ENCODE measurements around the gene RBM6.

The RBM6 gene

DNA sequence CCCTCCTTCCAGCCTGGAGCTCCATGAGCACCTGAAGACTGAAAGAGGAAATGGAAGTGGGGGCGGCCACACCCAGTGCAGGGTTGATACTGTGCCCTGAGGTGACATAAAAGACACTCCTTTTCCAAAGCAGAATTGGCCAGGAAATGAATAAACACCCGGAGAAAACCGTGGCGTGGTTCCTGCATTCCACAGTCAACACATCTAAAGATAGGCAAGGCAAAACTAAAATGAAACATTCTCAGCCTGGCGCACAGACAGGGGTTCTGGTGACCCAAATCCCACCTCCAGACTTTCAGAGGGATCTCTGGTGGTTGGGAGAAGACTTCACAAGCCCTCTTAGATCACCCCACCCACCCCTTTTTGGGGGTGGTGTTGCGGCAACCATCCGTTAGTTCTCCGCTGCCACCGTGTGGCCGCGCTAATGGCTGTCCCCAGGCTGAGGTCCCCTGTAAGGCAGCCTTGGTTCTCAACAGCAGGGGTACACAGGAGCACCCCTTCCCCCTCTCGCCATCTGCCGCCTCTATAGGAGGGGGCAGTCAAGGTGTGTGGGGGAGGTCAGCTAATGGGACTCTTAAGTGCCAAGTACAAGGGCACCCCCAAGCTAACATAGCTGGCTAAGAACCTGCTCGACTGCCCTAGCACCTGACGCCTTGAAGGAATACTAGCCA lies 33.7 kb upstream of the RBM6 start:
- TF ChIP-seq EZH2phosphoT487 (IDR thresholded peaks at IDR 0.05; ENCODE audit: low read length) (no peak), EZH2 (optimal IDR thresholded peaks at IDR 0.05; ENCODE audit: low read depth, low read length) (no peak)
- TF ChIP-seq, protein P1, sequence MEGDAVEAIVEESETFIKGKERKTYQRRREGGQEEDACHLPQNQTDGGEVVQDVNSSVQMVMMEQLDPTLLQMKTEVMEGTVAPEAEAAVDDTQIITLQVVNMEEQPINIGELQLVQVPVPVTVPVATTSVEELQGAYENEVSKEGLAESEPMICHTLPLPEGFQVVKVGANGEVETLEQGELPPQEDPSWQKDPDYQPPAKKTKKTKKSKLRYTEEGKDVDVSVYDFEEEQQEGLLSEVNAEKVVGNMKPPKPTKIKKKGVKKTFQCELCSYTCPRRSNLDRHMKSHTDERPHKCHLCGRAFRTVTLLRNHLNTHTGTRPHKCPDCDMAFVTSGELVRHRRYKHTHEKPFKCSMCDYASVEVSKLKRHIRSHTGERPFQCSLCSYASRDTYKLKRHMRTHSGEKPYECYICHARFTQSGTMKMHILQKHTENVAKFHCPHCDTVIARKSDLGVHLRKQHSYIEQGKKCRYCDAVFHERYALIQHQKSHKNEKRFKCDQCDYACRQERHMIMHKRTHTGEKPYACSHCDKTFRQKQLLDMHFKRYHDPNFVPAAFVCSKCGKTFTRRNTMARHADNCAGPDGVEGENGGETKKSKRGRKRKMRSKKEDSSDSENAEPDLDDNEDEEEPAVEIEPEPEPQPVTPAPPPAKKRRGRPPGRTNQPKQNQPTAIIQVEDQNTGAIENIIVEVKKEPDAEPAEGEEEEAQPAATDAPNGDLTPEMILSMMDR (IDR thresholded peaks at IDR 0.05; ENCODE audit: low read length), result peak; percentile 53
- Histone ChIP-seq H3K27me3 (replicated peaks; ENCODE audit: insufficient read depth, low read length) (no peaks in the 10 kb centered on the region), H3K4me3 (ENCODE audit: low read length) (no peak overlapping the region), H3K79me2 (ENCODE audit: low read length) (no peaks in the 10 kb centered on the region), H3F3A (ENCODE audit: insufficient read depth, low read length) (no peaks in the 10 kb centered on the region), H3K9me2 (replicated peaks; ENCODE audit: insufficient read depth, low read length) (no peaks in the 10 kb centered on the region), H4K20me1 (ENCODE audit: insufficient read depth, low read length) (no peaks in the 10 kb centered on the region), H3K36me3 (replicated peaks; ENCODE audit: insufficient read depth, low read length) (no peaks in the 10 kb centered on the region), H3K9me3 (replicated peaks; ENCODE audit: insufficient read depth, low read length) (no peaks in the 10 kb centered on the region), H2AFZ (ENCODE audit: low read length) (0 out of 2 replicates have a peak overlapping the region, but pooled peaks have one; percentile 15), H3K4me1 (ENCODE audit: low read length) (peaks cover 13% of the 10 kb centered on the region), H3K27ac (ENCODE audit: low read length) (no peak overlapping the region), H3K4me2 (ENCODE audit: low read depth, low read length) (peak overlapping the region; percentile 43; the same call in 1 of the 2 replicates), H3K9ac (ENCODE audit: low read length) (no peak overlapping the region)
- no peak for DNase-seq

GRCh38 chr3:49908373-49909199 lies 31.4 kb upstream of the RBM6 start:
- no peaks in the 10 kb centered on the region for H3K9me2 ChIP-seq (replicated peaks; ENCODE audit: insufficient read depth, low read length)
- H3K9me3 ChIP-seq (replicated peaks; ENCODE audit: insufficient read depth, low read length), result no peaks in the 10 kb centered on the region
- no peak for TF ChIP-seq EZH2phosphoT487 (IDR thresholded peaks at IDR 0.05; ENCODE audit: low read length)
- TF ChIP-seq EZH2 (optimal IDR thresholded peaks at IDR 0.05; ENCODE audit: low read depth, low read length), result no peak
- TF ChIP-seq, protein P1 (IDR thresholded peaks at IDR 0.05; ENCODE audit: low read length), result no peak
- H3K4me1 ChIP-seq (ENCODE audit: low read length), result peaks cover 10% of the 10 kb centered on the region
- no peak overlapping the region for H3K9ac ChIP-seq (ENCODE audit: low read length)
- H3K27me3 ChIP-seq (replicated peaks; ENCODE audit: insufficient read depth, low read length), result no peaks in the 10 kb centered on the region
- H3K79me2 ChIP-seq (ENCODE audit: low read length), result no peaks in the 10 kb centered on the region
- no peak overlapping the region for H3K4me3 ChIP-seq (ENCODE audit: low read length)
- no peak overlapping the region for H2AFZ ChIP-seq (ENCODE audit: low read length)
- no peaks in the 10 kb centered on the region for H3F3A ChIP-seq (ENCODE audit: insufficient read depth, low read length)
- DNase-seq, result no peak
- no peaks in the 10 kb centered on the region for H3K36me3 ChIP-seq (replicated peaks; ENCODE audit: insufficient read depth, low read length)
- no peak overlapping the region for H3K4me2 ChIP-seq (ENCODE audit: low read depth, low read length)
- H4K20me1 ChIP-seq (ENCODE audit: insufficient read depth, low read length), result no peaks in the 10 kb centered on the region
- H3K27ac ChIP-seq (ENCODE audit: low read length), result no peak overlapping the region

GRCh38 chr3:49910409-49911123 lies 29.4 kb upstream of the RBM6 start:
- no peak for TF ChIP-seq EZH2phosphoT487 (IDR thresholded peaks at IDR 0.05; ENCODE audit: low read length)
- TF ChIP-seq, protein P1 (IDR thresholded peaks at IDR 0.05; ENCODE audit: low read length), result no peak
- TF ChIP-seq EZH2 (optimal IDR thresholded peaks at IDR 0.05; ENCODE audit: low read depth, low read length), result no peak
- DNase-seq, result no peak
- Histone ChIP-seq H3K79me2 (ENCODE audit: low read length) (no peaks in the 10 kb centered on the region), H3K4me2 (ENCODE audit: low read depth, low read length) (no peak overlapping the region), H4K20me1 (ENCODE audit: insufficient read depth, low read length) (no peaks in the 10 kb centered on the region), H3K4me3 (ENCODE audit: low read length) (no peak overlapping the region), H3K9me3 (replicated peaks; ENCODE audit: insufficient read depth, low read length) (no peaks in the 10 kb centered on the region), H3K36me3 (replicated peaks; ENCODE audit: insufficient read depth, low read length) (no peaks in the 10 kb centered on the region), H3K27me3 (replicated peaks; ENCODE audit: insufficient read depth, low read length) (no peaks in the 10 kb centered on the region), H3F3A (ENCODE audit: insufficient read depth, low read length) (no peaks in the 10 kb centered on the region), H3K9me2 (replicated peaks; ENCODE audit: insufficient read depth, low read length) (no peaks in the 10 kb centered on the region), H3K27ac (ENCODE audit: low read length) (no peak overlapping the region), H3K9ac (ENCODE audit: low read length) (no peak overlapping the region), H2AFZ (ENCODE audit: low read length) (no peak overlapping the region), H3K4me1 (ENCODE audit: low read length) (peaks cover 10% of the 10 kb centered on the region)
